ENCODE measurements around the gene RHBDF2. TPM values are rescaled to one million over a fixed set of nuclear protein-coding genes. Genes with fewer than 3 reads are reported as not detected.

The RHBDF2 gene
- total RNA-seq, 1 experiment from 2014 or later: 39.6 TPM

DNA sequence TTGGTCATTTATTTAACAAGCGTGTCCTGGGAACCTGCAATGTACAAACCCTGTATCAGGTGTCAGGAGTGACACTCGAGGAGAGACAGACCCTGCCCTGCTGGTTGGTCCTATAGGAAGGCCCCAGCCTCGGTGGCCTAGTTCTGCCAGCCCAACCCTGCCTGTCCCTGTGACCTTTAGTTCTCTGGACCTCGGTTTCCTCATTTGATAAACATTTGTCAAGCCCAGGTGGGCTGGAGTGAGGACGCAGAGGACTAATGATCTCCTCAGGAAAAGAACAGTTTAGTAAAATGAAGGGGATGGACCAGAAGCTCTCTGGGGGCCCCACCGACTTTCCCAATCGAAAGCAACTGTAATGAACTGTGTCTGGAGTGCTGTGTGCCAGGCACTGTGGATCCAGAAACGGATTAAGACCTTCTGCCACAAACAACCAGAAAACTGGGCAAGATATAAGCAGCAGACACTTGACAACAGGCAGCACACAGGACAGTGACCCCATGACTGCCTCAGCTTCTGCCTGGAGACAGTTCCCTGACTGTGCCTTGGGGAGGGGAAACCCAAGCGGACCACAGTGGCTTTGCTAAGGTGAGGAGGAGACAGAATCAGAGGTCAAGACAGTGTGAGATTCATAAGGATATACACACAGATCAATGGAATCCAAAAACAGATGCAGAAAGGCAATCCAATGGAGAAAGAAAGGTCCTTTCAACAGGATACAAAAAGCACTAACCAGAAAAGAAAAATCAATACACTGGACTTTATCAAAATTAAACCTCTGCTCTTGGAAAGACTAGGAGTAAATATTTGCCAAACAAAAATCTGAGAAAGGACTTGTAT, 47.4 kb upstream of the RHBDF2 start:
- Histone ChIP-seq H3K27ac (no peak overlapping the region), H2AFZ (no peak overlapping the region), H3F3A (ENCODE audit: insufficient read depth, low read depth) (peaks cover 18% of the 10 kb centered on the region), H3K9me3 (ENCODE audit: insufficient read depth, low read depth) (no peaks in the 10 kb centered on the region), H3K4me1 (replicated peaks; ENCODE audit: insufficient read depth) (peaks cover 15% of the 10 kb centered on the region), H3K4me2 (no peak overlapping the region), H3K36me3 (ENCODE audit: low read depth) (no peaks in the 10 kb centered on the region), H3K79me2 (ENCODE audit: low read depth) (no peaks in the 10 kb centered on the region), H3K27me3 (ENCODE audit: insufficient read depth, low read depth) (no peaks in the 10 kb centered on the region), H3K9me2 (ENCODE audit: insufficient read depth) (no peaks in the 10 kb centered on the region), H4K20me1 (ENCODE audit: insufficient read depth) (no peaks in the 10 kb centered on the region), H3K4me3 (no peak overlapping the region)
- no peak for DNase-seq
- ChIA-PET POLR2A (ENCODE audit: unreplicated experiment) (interaction anchor here (0.7 kb wide), 1 partner anchor 8 kb away, joined by 4 read pairs; no protein-coding TSS in a partner anchor), CTCF (no interaction called here)
- TF ChIP-seq EZH2 (IDR thresholded peaks at IDR 0.05; ENCODE audit: low read depth): no peak
- TF ChIP-seq, protein P1, sequence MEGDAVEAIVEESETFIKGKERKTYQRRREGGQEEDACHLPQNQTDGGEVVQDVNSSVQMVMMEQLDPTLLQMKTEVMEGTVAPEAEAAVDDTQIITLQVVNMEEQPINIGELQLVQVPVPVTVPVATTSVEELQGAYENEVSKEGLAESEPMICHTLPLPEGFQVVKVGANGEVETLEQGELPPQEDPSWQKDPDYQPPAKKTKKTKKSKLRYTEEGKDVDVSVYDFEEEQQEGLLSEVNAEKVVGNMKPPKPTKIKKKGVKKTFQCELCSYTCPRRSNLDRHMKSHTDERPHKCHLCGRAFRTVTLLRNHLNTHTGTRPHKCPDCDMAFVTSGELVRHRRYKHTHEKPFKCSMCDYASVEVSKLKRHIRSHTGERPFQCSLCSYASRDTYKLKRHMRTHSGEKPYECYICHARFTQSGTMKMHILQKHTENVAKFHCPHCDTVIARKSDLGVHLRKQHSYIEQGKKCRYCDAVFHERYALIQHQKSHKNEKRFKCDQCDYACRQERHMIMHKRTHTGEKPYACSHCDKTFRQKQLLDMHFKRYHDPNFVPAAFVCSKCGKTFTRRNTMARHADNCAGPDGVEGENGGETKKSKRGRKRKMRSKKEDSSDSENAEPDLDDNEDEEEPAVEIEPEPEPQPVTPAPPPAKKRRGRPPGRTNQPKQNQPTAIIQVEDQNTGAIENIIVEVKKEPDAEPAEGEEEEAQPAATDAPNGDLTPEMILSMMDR (conservative IDR thresholded peaks at IDR 0.05): no peak
- no TSS peak for BruUV-seq (replicated peaks)
- intact Hi-C loops (cut with micrococcal nuclease; ENCODE audit: unreplicated experiment): no loop called here

DNA sequence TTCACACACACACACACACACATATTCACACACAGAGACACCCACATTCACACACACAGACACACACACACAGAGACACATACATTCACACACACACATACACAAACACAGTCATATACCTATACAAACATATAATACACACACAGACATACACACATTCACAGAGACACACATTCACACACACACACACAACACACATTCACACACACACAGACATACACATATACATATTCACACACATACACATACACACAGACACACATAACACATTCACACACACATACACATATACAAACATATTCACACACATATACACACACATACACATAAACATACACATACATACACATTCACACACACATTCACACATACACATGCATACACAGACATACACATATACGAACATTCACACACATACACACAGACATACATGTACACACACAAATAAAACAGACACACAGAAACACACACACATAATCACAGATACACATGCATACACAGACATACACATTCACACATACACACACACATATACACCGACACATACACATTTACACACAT, 46.5 kb upstream of the RHBDF2 start:
- ChIA-PET POLR2A (ENCODE audit: unreplicated experiment) (no interaction called here), CTCF (no interaction called here)
- no TSS peak for BruUV-seq (replicated peaks)
- no peak overlapping the region for H3K4me3 ChIP-seq
- H2AFZ ChIP-seq: no peak overlapping the region
- no peak for DNase-seq
- H4K20me1 ChIP-seq (ENCODE audit: insufficient read depth): no peaks in the 10 kb centered on the region
- H3K9me3 ChIP-seq (ENCODE audit: insufficient read depth, low read depth): no peaks in the 10 kb centered on the region
- no peaks in the 10 kb centered on the region for H3K9me2 ChIP-seq (ENCODE audit: insufficient read depth)
- peaks cover 18% of the 10 kb centered on the region for H3F3A ChIP-seq (ENCODE audit: insufficient read depth, low read depth)
- intact Hi-C loops (cut with micrococcal nuclease; ENCODE audit: unreplicated experiment): loop anchor here (1.0 kb wide), 2 partner anchors 24 to 80 kb away; partner anchors contain the start of gene AANAT
- H3K27me3 ChIP-seq (ENCODE audit: insufficient read depth, low read depth): no peaks in the 10 kb centered on the region
- H3K27ac ChIP-seq: no peak overlapping the region
- peaks cover 15% of the 10 kb centered on the region for H3K4me1 ChIP-seq (replicated peaks; ENCODE audit: insufficient read depth)
- no peaks in the 10 kb centered on the region for H3K79me2 ChIP-seq (ENCODE audit: low read depth)
- no peaks in the 10 kb centered on the region for H3K36me3 ChIP-seq (ENCODE audit: low read depth)
- TF ChIP-seq, protein P1 (conservative IDR thresholded peaks at IDR 0.05): no peak
- TF ChIP-seq EZH2 (IDR thresholded peaks at IDR 0.05; ENCODE audit: low read depth): no peak
- no peak overlapping the region for H3K4me2 ChIP-seq

DNA sequence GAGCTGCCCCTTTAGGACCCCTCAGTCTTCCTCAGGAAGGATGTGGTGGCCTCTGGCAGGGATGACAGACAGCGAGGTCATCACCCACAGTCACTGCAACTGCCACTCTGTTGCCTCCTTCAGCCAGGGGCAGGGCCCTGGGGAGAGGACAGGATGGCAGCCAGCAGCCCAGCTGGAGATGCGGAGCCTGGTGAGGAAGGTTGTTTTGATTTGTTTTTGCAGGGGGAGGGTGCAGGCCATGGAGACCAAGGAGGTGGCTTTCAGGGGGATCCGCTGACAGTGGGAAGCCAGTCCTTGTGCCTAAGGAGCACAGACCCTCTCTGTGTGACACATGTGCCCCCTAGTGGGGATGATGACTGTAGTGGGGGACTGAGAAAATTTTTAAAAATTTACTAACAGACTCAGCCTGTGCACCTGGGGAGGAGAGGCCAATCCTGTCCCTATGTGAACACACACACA, 46.0 kb upstream of the RHBDF2 start:
- peak in 1 of 2 experiments; percentile 47 for DNase-seq
- ChIA-PET POLR2A (ENCODE audit: unreplicated experiment) (no interaction called here), CTCF (interaction anchor here (1.0 to 1.1 kb wide), 2 partner anchors 24 to 25 kb away, joined by 3 to 5 read pairs; no protein-coding TSS in a partner anchor)
- TSS peak; percentile 16 for BruUV-seq (replicated peaks)
- H3K36me3 ChIP-seq (ENCODE audit: low read depth): no peaks in the 10 kb centered on the region
- no peaks in the 10 kb centered on the region for H3K9me2 ChIP-seq (ENCODE audit: insufficient read depth)
- H3K4me1 ChIP-seq (replicated peaks; ENCODE audit: insufficient read depth): peaks cover 15% of the 10 kb centered on the region
- H3K9me3 ChIP-seq (ENCODE audit: insufficient read depth, low read depth): no peaks in the 10 kb centered on the region
- no peaks in the 10 kb centered on the region for H3K79me2 ChIP-seq (ENCODE audit: low read depth)
- intact Hi-C loops (cut with micrococcal nuclease; ENCODE audit: unreplicated experiment): loop anchor here (1.0 kb wide), 2 partner anchors 24 to 80 kb away; partner anchors contain the start of gene AANAT
- H2AFZ ChIP-seq: no peak overlapping the region
- H3F3A ChIP-seq (ENCODE audit: insufficient read depth, low read depth): peaks cover 18% of the 10 kb centered on the region
- H4K20me1 ChIP-seq (ENCODE audit: insufficient read depth): no peaks in the 10 kb centered on the region
- no peaks in the 10 kb centered on the region for H3K27me3 ChIP-seq (ENCODE audit: insufficient read depth, low read depth)
- no peak overlapping the region for H3K4me2 ChIP-seq
- TF ChIP-seq EZH2 (IDR thresholded peaks at IDR 0.05; ENCODE audit: low read depth): no peak
- TF ChIP-seq, protein P1 (conservative IDR thresholded peaks at IDR 0.05): peak; percentile 69
- H3K4me3 ChIP-seq: no peak overlapping the region
- no peak overlapping the region for H3K27ac ChIP-seq

All from PC-9 (cell line).